Cardiac muscle cell (in vitro differentiated cells and primary cell): ENCODE measurements around the gene PLA2G4D. TPM values are rescaled to one million over a fixed set of nuclear protein-coding genes. Genes with fewer than 3 reads are reported as not detected.
A peak's percentile ranks its signal among the peaks of the same experiment; 100 is the strongest.

Source experiments
- DNase-seq, 2 donors: peaks; one replicate each; pipeline versions ENCODE4 v3.0.0 to v3.0.0-alpha.2; 2010 to 2017; ENCODE audit warnings: low read depth in 1 of 2, low spot score in 1 of 2
- H3K27ac ChIP-seq: fragments of 200-600 bp; sonication (generic); 2 replicates; pipeline ENCODE4 v1.5.1; 2016
- H3K27me3 ChIP-seq: fragments of 200-600 bp; sonication (generic); 2 replicates; pipeline ENCODE4 v1.6.0; 2016; ENCODE audit warnings: control low read depth
- H3K36me3 ChIP-seq: fragments of 200-600 bp; sonication (generic); 2 replicates; pipeline ENCODE4 v1.5.1; 2016; ENCODE audit warnings: control low read depth
- H3K4me1 ChIP-seq: fragments of 200-600 bp; sonication (generic); 2 replicates; pipeline ENCODE4 v1.8.1; 2017; ENCODE audit warnings: low read depth, mild to moderate bottlenecking, mixed run types
- H3K4me3 ChIP-seq: fragments of 200-600 bp; sonication (generic); 2 replicates; pipeline ENCODE4 v1.5.1; 2016; ENCODE audit warnings: mild to moderate bottlenecking
- H3K9me3 ChIP-seq: fragments of 200-600 bp; sonication (generic); 2 replicates; pipeline ENCODE4 v1.5.1; 2017; ENCODE audit warnings: low read depth, mild to moderate bottlenecking, control low read depth
- polyA plus RNA-seq: library from polyadenylated mRNA; unstranded; fragments of >200 nt; fragmentation: Nextera tagmentation; extraction: Ambion mirVana; gene quantifications from 2 replicates; pipeline ENCODE4 v1.2.1, GENCODE V29; 2016
- total RNA-seq: library from RNA; depleted of rRNA; stranded (reverse); fragments of >200 nt; gene quantifications from 2 replicates; pipeline ENCODE4 v1.2.3, GENCODE V29; 2016
- TF ChIP-seq, protein P1 (sequence below): IDR thresholded peaks from 2 replicates; pipeline ENCODE4 v1.5.1; 2012; ENCODE audit warnings: low read depth, mild to moderate bottlenecking, low read length

Gene PLA2G4D
- total and polyA plus RNA-seq, 2 experiments from 2014 or later = 0.03 to 0.16 TPM

DNA sequence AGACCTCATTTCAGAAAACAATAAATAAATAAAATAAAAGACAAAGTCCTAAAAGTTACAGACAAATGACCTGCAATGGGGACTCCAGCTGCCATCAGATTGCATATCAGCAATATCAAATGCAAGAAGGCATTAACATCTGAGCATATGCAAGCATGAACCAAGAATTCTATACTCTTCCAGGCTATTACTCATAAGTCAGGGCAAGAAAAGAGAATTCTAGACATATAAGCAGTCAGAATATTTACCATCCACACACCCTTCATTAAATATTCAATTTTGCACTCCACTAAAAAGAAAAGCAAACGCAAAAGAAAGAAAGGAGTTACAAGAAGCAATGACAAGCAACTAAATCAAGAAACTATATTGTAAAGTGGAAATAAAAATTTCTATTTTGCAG lies 41.0 kb upstream of the PLA2G4D start:
- H3K4me3 ChIP-seq = no peak overlapping the region
- no peaks in the 10 kb centered on the region for H3K36me3 ChIP-seq
- peaks cover 7% of the 10 kb centered on the region for H3K4me1 ChIP-seq
- H3K27me3 ChIP-seq = peaks cover under 1% of the 10 kb centered on the region
- H3K9me3 ChIP-seq = no peaks in the 10 kb centered on the region
- no peak for DNase-seq
- H3K27ac ChIP-seq = no peak overlapping the region
- TF ChIP-seq, protein P1, sequence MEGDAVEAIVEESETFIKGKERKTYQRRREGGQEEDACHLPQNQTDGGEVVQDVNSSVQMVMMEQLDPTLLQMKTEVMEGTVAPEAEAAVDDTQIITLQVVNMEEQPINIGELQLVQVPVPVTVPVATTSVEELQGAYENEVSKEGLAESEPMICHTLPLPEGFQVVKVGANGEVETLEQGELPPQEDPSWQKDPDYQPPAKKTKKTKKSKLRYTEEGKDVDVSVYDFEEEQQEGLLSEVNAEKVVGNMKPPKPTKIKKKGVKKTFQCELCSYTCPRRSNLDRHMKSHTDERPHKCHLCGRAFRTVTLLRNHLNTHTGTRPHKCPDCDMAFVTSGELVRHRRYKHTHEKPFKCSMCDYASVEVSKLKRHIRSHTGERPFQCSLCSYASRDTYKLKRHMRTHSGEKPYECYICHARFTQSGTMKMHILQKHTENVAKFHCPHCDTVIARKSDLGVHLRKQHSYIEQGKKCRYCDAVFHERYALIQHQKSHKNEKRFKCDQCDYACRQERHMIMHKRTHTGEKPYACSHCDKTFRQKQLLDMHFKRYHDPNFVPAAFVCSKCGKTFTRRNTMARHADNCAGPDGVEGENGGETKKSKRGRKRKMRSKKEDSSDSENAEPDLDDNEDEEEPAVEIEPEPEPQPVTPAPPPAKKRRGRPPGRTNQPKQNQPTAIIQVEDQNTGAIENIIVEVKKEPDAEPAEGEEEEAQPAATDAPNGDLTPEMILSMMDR = no peak

DNA sequence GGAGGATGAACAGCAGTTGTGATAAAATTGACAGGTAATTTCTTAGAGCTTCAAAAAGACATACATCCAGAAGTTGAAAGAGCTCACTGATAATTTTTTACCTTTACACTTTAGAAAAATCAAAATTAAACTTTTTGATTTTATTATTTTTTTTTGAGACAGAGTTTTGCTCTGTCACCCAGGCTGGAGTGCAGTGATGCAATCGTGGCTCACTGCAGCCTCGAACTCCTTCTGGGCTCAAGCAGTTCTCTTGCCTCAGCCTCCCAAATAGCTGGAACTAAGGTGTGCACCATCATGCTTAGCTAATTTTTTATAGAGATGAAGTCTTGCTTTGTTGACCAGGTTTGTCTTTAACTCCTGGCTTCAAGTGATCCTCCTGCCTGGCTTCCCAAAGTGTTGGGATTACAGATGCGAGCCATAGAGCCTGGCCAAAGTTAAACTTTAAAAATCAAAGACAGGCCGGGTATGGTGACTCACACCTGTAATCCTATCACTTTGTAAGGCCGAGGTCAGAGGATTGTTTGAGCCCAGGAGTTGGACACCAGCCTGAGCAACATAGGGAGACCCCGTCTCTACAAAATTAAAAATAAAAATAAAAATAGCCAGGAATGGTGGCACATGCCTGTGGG lies 40.4 kb upstream of the PLA2G4D start:
- Histone ChIP-seq H3K36me3 (no peaks in the 10 kb centered on the region), H3K9me3 (no peaks in the 10 kb centered on the region), H3K27me3 (peaks cover 2% of the 10 kb centered on the region), H3K4me3 (no peak overlapping the region), H3K27ac (no peak overlapping the region), H3K4me1 (peaks cover 7% of the 10 kb centered on the region)
- no peak for DNase-seq
- TF ChIP-seq, protein P1 = no peak

DNA sequence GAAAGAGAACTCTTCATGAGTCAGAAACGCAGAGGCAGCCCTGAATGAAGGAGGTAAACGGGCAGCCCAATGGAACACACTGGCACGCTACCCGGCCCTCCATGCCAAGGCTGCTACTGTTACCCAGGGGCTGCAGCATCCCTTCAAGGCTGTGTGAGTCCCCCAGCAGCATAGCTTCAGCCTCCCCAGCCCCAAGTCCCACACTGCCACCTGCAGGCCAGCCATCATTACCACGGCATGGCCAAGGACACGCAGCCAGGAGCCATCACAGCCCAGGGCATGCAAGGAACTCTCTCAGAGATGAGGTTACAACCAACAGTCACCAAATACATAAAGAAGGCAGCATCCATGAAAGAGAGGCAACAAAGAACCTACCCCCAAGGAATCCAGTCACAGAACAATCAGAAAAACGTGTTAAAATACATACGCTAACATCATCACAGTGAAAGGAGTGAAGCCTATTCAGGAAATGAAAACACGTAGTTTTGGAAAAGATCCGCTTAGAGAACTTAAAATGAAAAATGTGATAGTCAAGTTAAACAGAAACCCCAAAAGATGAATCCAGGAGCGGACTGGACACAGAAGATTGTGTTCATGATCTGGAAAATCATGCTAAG lies 39.6 kb upstream of the PLA2G4D start:
- H3K9me3 ChIP-seq = no peaks in the 10 kb centered on the region

DNA sequence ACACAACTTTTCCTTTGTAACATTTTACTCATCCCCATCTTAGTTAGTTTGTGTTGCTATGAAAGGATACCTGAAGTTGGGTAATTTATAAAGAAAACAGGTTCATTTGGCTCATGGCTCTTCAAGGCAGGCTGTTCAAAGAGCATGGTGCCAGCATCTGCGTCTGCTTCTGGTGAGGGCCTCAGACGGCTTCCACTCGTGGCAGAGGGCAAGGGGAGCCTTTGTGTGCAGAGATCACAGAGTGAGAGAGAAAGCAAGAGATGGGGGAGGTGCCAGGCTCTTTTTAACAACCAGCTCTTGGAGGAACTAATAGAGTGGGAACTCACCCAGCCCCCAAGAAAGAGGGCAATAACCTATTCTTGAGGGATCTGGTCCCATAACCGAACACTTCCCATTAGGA lies 39.0 kb upstream of the PLA2G4D start:
- H3K4me3 ChIP-seq = no peak overlapping the region
- H3K9me3 ChIP-seq = no peaks in the 10 kb centered on the region
- peaks cover 7% of the 10 kb centered on the region for H3K4me1 ChIP-seq
- H3K36me3 ChIP-seq = no peaks in the 10 kb centered on the region
- TF ChIP-seq, protein P1 = no peak
- no peak for DNase-seq
- H3K27me3 ChIP-seq = peaks cover 2% of the 10 kb centered on the region
- H3K27ac ChIP-seq = no peak overlapping the region

More for the DNA sequence above, 39.6 kb upstream of the PLA2G4D start:
- Histone ChIP-seq H3K27me3 (peaks cover 2% of the 10 kb centered on the region), H3K4me1 (peaks cover 7% of the 10 kb centered on the region), H3K4me3 (no peak overlapping the region), H3K27ac (no peak overlapping the region), H3K36me3 (no peaks in the 10 kb centered on the region)
- peak; percentile 57 to 58 for DNase-seq
- TF ChIP-seq, protein P1 = peak; percentile 78

DNA sequence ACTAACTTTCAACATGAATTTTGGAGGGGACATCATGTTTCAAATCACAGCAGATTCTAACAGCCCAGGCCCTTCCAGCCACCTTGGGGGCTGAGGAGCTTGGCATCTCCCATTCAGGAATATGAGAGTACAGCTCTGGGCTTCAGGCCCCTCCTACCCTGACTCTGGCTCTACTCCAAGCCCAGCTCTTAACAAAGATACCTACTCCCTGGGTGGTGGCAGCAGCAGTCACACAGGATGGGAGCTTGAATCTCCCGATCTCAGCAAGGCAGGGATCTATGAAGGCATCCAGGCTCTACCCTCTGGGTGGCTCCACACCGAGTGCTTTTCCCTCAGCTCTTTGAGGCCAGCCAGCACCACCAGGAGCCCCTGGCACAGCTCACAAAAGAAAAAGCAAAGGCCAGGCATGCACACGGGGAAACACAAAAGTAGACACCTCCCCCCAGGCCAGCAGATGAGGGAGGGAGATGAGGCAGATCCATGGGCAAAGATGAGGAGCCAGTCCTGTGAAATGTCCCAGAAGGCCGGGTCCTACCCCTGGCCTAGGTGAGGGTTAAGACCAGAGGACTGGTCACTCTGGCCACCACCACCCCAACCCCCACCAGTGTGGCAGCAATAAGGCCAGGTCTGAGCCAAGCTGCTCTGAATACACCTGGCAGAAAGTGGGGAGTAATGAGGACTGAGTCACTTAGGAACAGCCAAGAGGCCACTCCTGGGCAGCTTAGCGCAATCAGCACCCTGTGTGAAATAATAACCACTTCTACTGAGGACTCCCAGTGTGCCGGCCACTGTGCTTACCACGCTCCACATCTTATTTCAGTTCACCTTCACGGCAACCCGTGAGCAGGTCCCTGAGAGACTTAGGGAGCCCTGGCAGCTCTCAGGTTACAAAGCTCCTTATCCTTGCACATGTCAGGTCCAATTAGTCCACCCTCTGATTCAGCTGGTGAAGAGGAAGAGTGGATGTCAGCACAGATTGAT lies 37.8 kb upstream of the PLA2G4D start:
- peak; percentile 27 to 57 for DNase-seq
- Histone ChIP-seq H3K36me3 (no peaks in the 10 kb centered on the region), H3K4me1 (peaks cover 7% of the 10 kb centered on the region), H3K4me3 (no peak overlapping the region), H3K9me3 (no peaks in the 10 kb centered on the region), H3K27me3 (peaks cover 2% of the 10 kb centered on the region), H3K27ac (no peak overlapping the region)
- TF ChIP-seq, protein P1 = no peak
